Right atrium auricular region (tissue), 2 donors: ENCODE data around the gene SIPA1. TPM values are rescaled to one million over a fixed set of nuclear protein-coding genes. Genes with fewer than 3 reads are reported as not detected.

Experiments used
- DNase-seq: peaks from one replicate; pipeline ENCODE4 v3.0.0-alpha.2; 2019; ENCODE audit warnings: low spot score
- H3K27ac ChIP-seq, 2 donors: fragments of 200-600 bp; sonication (generic); 1 replicate in 1 of 2; 2 replicates in 1 of 2; pipeline ENCODE4 v1.5.1; 2016 to 2019
- H3K27me3 ChIP-seq, 2 donors: fragments of 200-600 bp; sonication (generic); one replicate each; pipeline versions ENCODE4 v1.5.1 to v1.6.0; 2017 to 2019
- H3K36me3 ChIP-seq: fragments of 200-600 bp; sonication (generic); one replicate; pipeline ENCODE4 v1.5.1; 2016
- H3K4me1 ChIP-seq, 2 donors: fragments of 200-600 bp; sonication (generic); one replicate each; pipeline versions ENCODE4 v1.5.1 to v1.6.0; 2017 to 2019
- H3K4me3 ChIP-seq, 2 donors: fragments of 200-600 bp; sonication (generic); 1 replicate in 1 of 2; 2 replicates in 1 of 2; pipeline ENCODE4 v1.5.1; 2017 to 2019; ENCODE audit warnings: mild to moderate bottlenecking in 1 of 2, moderate library complexity in 1 of 2
- H3K9me3 ChIP-seq, 2 donors: fragments of 200-600 bp; sonication (generic); one replicate each; pipeline ENCODE4 v1.5.1; 2019
- total RNA-seq, 2 donors: library from RNA; depleted of rRNA; stranded (reverse); fragments of >200 nt; gene quantifications; one replicate each; pipeline ENCODE4 v1.1.0, GENCODE V29; 2016
- TF ChIP-seq, protein P1 (sequence below), 2 donors: fragments of 200-600 bp; sonication (generic); IDR thresholded peaks; one replicate each; pipeline ENCODE4 v1.5.1; 2019; ENCODE audit warnings: antibody characterized with exemption in 2 of 2

Gene SIPA1
- total RNA-seq, 2 donors from 2014 or later: 14.5 to 29.6 TPM

DNA sequence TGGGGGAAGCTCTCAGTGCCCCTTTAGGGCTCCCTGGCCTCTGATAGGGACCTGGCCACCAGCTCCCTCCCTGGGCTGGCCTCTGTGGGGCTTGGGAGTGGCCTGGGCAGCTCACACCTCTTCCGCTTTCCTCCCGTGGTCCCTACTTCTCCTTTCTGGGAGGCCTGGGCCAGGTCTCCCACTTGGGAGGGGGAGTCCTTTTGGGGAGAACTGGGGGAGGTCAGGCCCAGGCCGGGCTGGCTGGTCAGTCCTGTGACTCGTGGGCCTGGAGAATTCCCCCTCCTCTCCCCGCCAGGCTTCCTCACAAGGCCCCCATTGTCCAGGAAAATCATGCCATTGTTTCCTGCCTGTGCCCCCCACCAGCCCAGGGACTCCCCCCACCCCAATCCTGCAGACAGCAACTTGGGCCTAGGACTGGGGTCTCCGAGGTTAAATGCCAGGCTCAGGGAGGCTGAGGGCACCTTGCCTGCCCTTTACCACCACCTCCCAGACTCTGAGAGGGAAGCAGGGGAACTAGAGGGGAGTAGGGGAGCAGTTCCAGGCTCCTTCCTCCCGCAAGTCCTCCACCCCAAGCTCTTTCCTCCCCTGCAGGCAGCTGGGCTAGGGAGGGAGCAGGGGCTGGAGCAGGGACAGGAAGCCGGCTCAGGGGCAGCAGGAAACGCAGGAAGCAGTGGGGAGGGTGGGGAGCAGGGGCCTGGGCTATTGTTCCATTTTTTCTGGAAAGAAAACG, 26.7 kb upstream of the SIPA1 start:
- peak overlapping the region; percentile 89 to 91 for H3K27ac ChIP-seq
- peaks cover 0 to 80% of the 10 kb centered on the region in 2 donors for H3K4me1 ChIP-seq
- H3K36me3 ChIP-seq: peaks cover under 1% of the 10 kb centered on the region
- H3K9me3 ChIP-seq: no peaks in the 10 kb centered on the region
- H3K27me3 ChIP-seq: no peaks in the 10 kb centered on the region
- H3K4me3 ChIP-seq: peak overlapping the region; percentile 58 to 77
- DNase-seq: no peak
- TF ChIP-seq, protein P1, sequence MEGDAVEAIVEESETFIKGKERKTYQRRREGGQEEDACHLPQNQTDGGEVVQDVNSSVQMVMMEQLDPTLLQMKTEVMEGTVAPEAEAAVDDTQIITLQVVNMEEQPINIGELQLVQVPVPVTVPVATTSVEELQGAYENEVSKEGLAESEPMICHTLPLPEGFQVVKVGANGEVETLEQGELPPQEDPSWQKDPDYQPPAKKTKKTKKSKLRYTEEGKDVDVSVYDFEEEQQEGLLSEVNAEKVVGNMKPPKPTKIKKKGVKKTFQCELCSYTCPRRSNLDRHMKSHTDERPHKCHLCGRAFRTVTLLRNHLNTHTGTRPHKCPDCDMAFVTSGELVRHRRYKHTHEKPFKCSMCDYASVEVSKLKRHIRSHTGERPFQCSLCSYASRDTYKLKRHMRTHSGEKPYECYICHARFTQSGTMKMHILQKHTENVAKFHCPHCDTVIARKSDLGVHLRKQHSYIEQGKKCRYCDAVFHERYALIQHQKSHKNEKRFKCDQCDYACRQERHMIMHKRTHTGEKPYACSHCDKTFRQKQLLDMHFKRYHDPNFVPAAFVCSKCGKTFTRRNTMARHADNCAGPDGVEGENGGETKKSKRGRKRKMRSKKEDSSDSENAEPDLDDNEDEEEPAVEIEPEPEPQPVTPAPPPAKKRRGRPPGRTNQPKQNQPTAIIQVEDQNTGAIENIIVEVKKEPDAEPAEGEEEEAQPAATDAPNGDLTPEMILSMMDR (IDR thresholded peaks at IDR 0.05): no peak

DNA sequence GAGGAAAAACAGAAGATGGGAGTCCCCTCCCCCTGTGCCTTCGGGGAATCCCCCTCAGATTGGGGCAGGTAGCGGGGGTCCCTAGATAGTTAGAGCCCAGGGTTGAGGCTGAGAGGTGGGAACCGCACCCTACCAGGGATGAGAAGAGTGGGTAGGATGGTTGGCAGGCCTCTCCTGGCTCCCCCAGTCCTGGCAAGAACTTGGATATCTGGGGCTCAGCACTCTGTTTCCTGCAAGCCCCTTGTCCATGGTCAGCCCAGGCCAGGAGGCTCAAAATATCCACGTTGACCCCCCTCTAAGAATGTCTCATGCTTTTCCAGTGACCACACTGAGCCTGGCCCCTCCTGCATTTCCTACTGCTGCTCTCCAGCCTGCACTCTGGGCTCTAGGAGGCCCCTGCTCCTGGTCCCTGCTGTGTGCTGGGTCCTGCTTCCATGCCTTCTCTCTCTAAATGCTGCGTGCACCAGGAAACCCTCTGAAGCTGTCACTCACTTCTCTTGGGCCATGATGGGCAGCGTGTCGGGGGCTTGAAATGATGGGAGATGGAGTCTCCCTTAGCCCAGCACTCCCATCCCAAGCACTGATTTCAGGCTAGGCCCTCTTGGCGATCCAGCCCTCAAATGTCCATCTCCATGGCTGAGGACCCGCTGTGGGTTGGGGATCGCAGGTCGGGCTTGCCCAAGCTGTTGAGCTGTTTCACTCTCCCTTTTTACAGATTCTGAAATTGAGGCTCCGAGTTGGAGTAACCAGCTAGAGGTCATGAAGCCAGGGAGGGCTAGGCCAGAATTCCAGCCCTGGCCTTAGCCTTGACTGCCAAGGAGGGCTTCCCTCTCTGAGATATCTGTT, 25.9 kb upstream of the SIPA1 start:
- no peak for DNase-seq
- Histone ChIP-seq H3K27me3 (no peaks in the 10 kb centered on the region), H3K27ac (peak overlapping the region; percentile 89 to 91), H3K36me3 (no peaks in the 10 kb centered on the region), H3K4me1 (peaks cover 0 to 81% of the 10 kb centered on the region in 2 donors), H3K9me3 (no peaks in the 10 kb centered on the region), H3K4me3 (peak overlapping the region; percentile 58 to 77)
- TF ChIP-seq, protein P1 (IDR thresholded peaks at IDR 0.05): no peak

DNA sequence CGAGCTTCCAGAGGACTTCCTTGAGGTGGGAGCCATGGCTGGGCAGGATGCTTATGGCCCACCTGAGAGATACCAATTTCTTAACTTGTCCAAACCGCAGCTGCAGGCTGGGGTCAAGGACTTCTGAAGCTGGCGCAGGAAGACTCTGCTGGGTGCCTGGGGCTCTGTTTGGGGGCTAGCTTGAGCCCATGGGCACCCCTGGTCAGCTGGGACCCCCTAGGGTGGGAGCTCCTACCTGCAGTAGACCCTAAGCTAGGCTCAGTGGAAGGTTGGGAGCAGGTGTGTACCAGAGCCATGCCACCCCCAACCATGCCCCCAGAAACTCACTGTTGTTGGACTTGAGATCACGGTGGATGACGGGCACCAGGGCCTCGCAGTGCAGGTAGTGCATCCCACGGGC, 25.2 kb upstream of the SIPA1 start:
- no peak for DNase-seq

DNA sequence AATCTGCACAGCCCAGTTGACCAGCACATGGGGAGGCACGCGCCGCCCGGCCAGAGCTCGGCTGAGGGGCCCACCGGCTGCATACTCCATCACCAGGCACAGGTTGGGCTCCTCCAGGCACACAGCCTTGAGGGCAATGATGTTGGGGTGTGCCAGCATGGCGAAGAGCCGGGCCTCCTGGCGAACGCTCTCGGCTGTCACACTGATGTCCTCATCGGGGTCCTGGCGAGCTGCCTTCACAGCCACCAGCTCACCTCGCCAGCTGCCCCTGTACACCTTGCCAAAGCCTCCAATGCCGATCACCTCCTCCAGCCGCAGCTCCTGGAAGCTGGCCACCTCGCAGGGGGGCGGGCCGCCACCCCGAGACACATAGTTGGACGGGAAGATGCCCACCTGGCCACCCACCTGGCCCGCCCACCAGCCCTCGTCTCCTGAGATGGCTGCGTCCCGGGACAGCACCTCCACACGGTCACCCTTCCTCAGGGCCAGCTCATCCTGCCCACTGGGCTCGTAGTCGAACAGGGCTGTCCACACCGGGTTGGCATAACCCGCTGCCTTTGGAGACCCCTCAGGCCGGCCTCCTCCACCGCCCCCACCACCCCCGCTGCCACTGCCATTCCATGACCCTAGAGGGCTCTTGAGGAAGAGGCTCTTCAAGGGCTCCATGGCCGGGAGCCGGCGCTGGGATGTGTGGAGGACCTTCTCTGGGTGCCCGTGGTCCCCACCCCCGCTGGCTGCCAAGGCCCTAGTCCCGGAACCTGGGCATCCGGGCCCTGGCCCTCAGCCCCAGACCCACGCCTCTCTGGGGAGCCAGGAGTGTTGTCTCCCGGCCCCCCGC, 24.6 kb upstream of the SIPA1 start:
- Histone ChIP-seq H3K27ac (peak overlapping the region; percentile 89 to 91), H3K4me1 (peaks cover 0 to 74% of the 10 kb centered on the region in 2 donors), H3K9me3 (no peaks in the 10 kb centered on the region), H3K27me3 (no peaks in the 10 kb centered on the region), H3K4me3 (peak overlapping the region; percentile 58 to 77), H3K36me3 (peaks cover 11% of the 10 kb centered on the region)
- no peak for DNase-seq
- TF ChIP-seq, protein P1 (IDR thresholded peaks at IDR 0.05): no peak

More for the DNA sequence above, 25.2 kb upstream of the SIPA1 start:
- H3K27ac ChIP-seq: peak overlapping the region; percentile 89 to 91
- peak overlapping the region; percentile 58 to 77 for H3K4me3 ChIP-seq
- TF ChIP-seq, protein P1 (IDR thresholded peaks at IDR 0.05): no peak
- no peaks in the 10 kb centered on the region for H3K27me3 ChIP-seq
- peaks cover 5% of the 10 kb centered on the region for H3K36me3 ChIP-seq
- H3K4me1 ChIP-seq: peaks cover 0 to 80% of the 10 kb centered on the region in 2 donors
- H3K9me3 ChIP-seq: no peaks in the 10 kb centered on the region

DNA sequence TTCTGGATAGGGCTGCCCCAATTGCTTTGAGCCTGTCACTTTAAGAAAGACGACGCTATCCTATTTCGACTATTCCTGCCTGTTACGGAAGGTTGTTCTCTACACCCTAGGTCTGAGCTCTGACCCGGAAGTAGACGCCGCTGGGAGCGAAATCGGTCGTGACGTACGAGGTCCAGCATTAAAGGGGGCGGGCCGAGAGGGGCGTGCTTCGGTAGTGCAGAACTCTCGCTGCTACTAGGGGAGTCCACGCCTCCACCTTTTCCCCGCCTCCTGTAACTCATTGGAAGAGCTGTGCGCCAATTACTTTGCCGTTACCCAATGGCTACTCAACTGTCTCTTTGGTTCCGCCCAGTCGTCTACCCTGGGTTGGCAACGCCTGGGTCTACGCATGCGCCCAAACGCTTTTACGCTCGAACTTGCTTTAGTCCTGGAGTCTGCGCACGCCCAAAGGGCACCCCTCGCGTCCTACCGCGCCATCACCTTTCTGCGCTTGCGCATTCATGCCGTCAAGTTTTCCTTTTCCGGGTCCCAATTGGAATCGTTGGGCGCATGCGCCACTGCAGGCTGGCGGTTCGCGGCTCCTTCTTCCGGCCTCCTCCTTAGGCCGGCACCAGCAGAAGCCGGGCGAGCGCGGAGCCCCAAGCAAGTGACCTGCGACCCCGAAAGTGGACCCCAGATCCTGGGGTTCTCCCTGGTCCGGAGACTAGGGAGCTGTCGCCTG, 22.5 kb upstream of the SIPA1 start, which contains the start of gene PCNX3:
TSS of gene PCNX3 (plus strand) at position 548 of the 721 bp plus-strand sequence. CDS start 536 bp downstream, outside the sequence.
- peak within 1 kb of the TSS; percentile 89 to 91 for H3K27ac ChIP-seq
- peaks cover 0 to 53% of the 10 kb centered on the region in 2 donors for H3K4me1 ChIP-seq
- DNase-seq: peak; percentile 100
- TF ChIP-seq, protein P1 (IDR thresholded peaks at IDR 0.05): no peak
- peaks cover 32% of the 10 kb centered on the region for H3K36me3 ChIP-seq
- H3K4me3 ChIP-seq: peak within 1 kb of the TSS; percentile 92 to 99
- no peaks in the 10 kb centered on the region for H3K9me3 ChIP-seq
- H3K27me3 ChIP-seq: no peaks in the 10 kb centered on the region
